Heart left ventricle (tissue), 13 donors: ENCODE results near the gene TTC34.

Experiments used
- CTCF ChIP-seq, 12 donors: fragments of 200-600 bp; sonication (generic) in 4 of 12; IDR thresholded peaks; one replicate each; pipeline versions ENCODE4 v1.5.0 to v1.8.0; 2018 to 2022; ENCODE audit warnings: antibody characterized with exemption in 12 of 12, mild to moderate bottlenecking in 5 of 12
- POLR2A ChIP-seq, 2 donors: fragments of 450-650 bp; IDR thresholded peaks; one replicate each; pipeline ENCODE4 v1.6.1; 2017; ENCODE audit warnings: antibody characterized with exemption in 2 of 2, mild to moderate bottlenecking in 2 of 2, moderate library complexity in 2 of 2
- donor health status: ischemic (EF 13 %, LVEDD 7.1; RV severe dilation, severe dysfunction).
- donor health status: DM: no; HTN: yes; CAD: no.
- donor health status: DM: no; HTN: no; CAD: no.
- donor health status: ischemic (EF 25% LVEDD 6.9; RV normal size, moderate dysfunction).
- donor health status: ischemic (EF 25% LVEDD 5.7; RV mildly dilated, moderate dysfunction).
- donor health status: ischemic (EF 35%, LVEDD 5.7; RV mildly dilated, moderate dysfunction).
- donor health status: nonischemic (EF 11% LVEDD 7.7; RV severe dilation, severe dysfunction).
- donor health status: DM: yes; HTN: yes; CAD: no.
- donor health status: PGD.
- donor health status: ischemic (EF 29% LVEDD 5.4; RV normal size, mild dysfunction).
- donor health status: nonischemic (EF 23%, LVEDD 6.1; RV moderate dilation, normal function).

GRCh38 chr1:2597441-2598328 lies 203.8 kb downstream of the TTC34 start:
- TF ChIP-seq CTCF (IDR thresholded peaks at IDR 0.05) = no peak
- no peak for TF ChIP-seq POLR2A (IDR thresholded peaks at IDR 0.05)
